ENCODE results near the gene RNF227. TPM values are rescaled to one million over a fixed set of nuclear protein-coding genes. Genes with fewer than 3 reads are reported as not detected.

The RNF227 gene
- 2.5 TPM for total RNA-seq
- 2.5 TPM for polyA plus RNA-seq (ENCODE audit: insufficient read depth, low read depth, low replicate concordance)
- long read RNA-seq, donor 1, partial matches to known transcripts = 0 of 2 reads
- long read RNA-seq, donor 1, other reads (novel, unspliced or antisense) = 0 of 2 reads
- long read RNA-seq, donor 2, partial matches to known transcripts = 0 of 6 reads
- long read RNA-seq, donor 2, other reads (novel, unspliced or antisense) = 0 of 6 reads
- long read RNA-seq, donor 3, partial matches to known transcripts = 0 of 6 reads
- long read RNA-seq, donor 3, other reads (novel, unspliced or antisense) = 0 of 6 reads
- long read RNA-seq, donor 4, transcript RNF227-202 (1 exons, 2,618 nt) = major isoform, 7 of 8 reads
- long read RNA-seq, donor 4, partial matches to known transcripts = 0 of 8 reads
- long read RNA-seq, donor 4, other reads (novel, unspliced or antisense) = 0 of 8 reads
- long read RNA-seq, donor 5 = 0 reads
- long read RNA-seq, donor 6, partial matches to known transcripts = 0 of 1 reads
- long read RNA-seq, donor 6, other reads (novel, unspliced or antisense) = 0 of 1 reads
- long read RNA-seq, donor 7, partial matches to known transcripts = 0 of 4 reads
- long read RNA-seq, donor 7, other reads (novel, unspliced or antisense) = 0 of 4 reads
- long read RNA-seq, donor 8, transcript RNF227-202 (1 exons, 2,618 nt) = major isoform, 5 of 6 reads
- long read RNA-seq, donor 8, partial matches to known transcripts = 0 of 6 reads
- long read RNA-seq, donor 8, other reads (novel, unspliced or antisense) = 0 of 6 reads
- long read RNA-seq, donor 9, partial matches to known transcripts = 0 of 1 reads
- long read RNA-seq, donor 9, other reads (novel, unspliced or antisense) = 0 of 1 reads
- long read RNA-seq, donor 10, transcript RNF227-202 (1 exons, 2,618 nt) = major isoform, 5 of 5 reads
- long read RNA-seq, donor 10, partial matches to known transcripts = 0 of 5 reads
- long read RNA-seq, donor 10, other reads (novel, unspliced or antisense) = 0 of 5 reads

GRCh38 chr17:7915611-7916384 is at the start of gene RNF227:
RNF227 (minus strand) TSS chr17:7916289; CDS start chr17:7916195, 94 bp downstream.
- H3K4me3 ChIP-seq (ENCODE audit: low read length in 3 of 3) = peak within 1 kb of the TSS; percentile 65 to 87 (median 73)
- H3K9ac ChIP-seq (ENCODE audit: low read length in 3 of 3) = peak within 1 kb of the TSS; percentile 32 to 74 (median 59)
- H3K36me3 ChIP-seq (ENCODE audit: control insufficient read depth in 2 of 3, insufficient read depth in 3 of 3, low read length in 3 of 3) = no peaks in the 10 kb centered on the region
- no peaks in the 10 kb centered on the region for H3K9me3 ChIP-seq (ENCODE audit: control insufficient read depth in 2 of 3, insufficient read depth in 1 of 3, low read length in 3 of 3)
- FAIRE-seq (no peak), DNase-seq (peak; percentile 97 to 99 (median 97))
- TF ChIP-seq CTCF (IDR thresholded peaks at IDR 0.05; ENCODE audit: borderline replicate concordance, extremely low read depth, insufficient read depth) = no peak
- peak within 1 kb of the TSS; percentile 91 to 94 for H3K27ac ChIP-seq (ENCODE audit: low read depth in 2 of 2, low read length in 2 of 2)
- H3K27me3 ChIP-seq (ENCODE audit: control insufficient read depth, insufficient read depth, low read length) = no peaks in the 10 kb centered on the region
- intact Hi-C loops (cut with DNase I) = no loop called here
- peaks cover 0 to 15% (median 7%) of the 10 kb centered on the region in 3 donors for H3K4me1 ChIP-seq (ENCODE audit: control insufficient read depth in 2 of 3, insufficient read depth in 2 of 3, low read depth in 1 of 3, low read length in 3 of 3)

- Histone ChIP-seq H3K4me3 (ENCODE audit: low read length in 3 of 3) (no peak overlapping the region), H3K27me3 (ENCODE audit: control insufficient read depth, insufficient read depth, low read length) (no peaks in the 10 kb centered on the region), H3K9me3 (ENCODE audit: control insufficient read depth in 2 of 3, insufficient read depth in 1 of 3, low read length in 3 of 3) (no peaks in the 10 kb centered on the region), H3K4me1 (ENCODE audit: control insufficient read depth in 2 of 3, insufficient read depth in 2 of 3, low read depth in 1 of 3, low read length in 3 of 3) (no peaks in the 10 kb centered on the region), H3K36me3 (ENCODE audit: control insufficient read depth in 2 of 3, insufficient read depth in 3 of 3, low read length in 3 of 3) (no peaks in the 10 kb centered on the region), H3K27ac (ENCODE audit: low read depth in 2 of 2, low read length in 2 of 2) (no peak overlapping the region), H3K9ac (ENCODE audit: low read length in 3 of 3) (no peak overlapping the region)
- DNase-seq (no peak), FAIRE-seq (no peak)
- intact Hi-C loops (cut with DNase I) = no loop called here
- TF ChIP-seq CTCF (IDR thresholded peaks at IDR 0.05; ENCODE audit: borderline replicate concordance, extremely low read depth, insufficient read depth) = no peak
These were observed 45.3 kb upstream of the RNF227 start for GRCh38 chr17:7961421-7961820.

GRCh38 chr17:7959503-7960253 is 43.6 kb upstream of the RNF227 start:
- no peaks in the 10 kb centered on the region for H3K27me3 ChIP-seq (ENCODE audit: control insufficient read depth, insufficient read depth, low read length)
- H3K9ac ChIP-seq (ENCODE audit: low read length in 3 of 3) = no peak overlapping the region
- no peak overlapping the region for H3K27ac ChIP-seq (ENCODE audit: low read depth in 2 of 2, low read length in 2 of 2)
- intact Hi-C loops (cut with DNase I) = no loop called here
- no peak overlapping the region for H3K4me3 ChIP-seq (ENCODE audit: low read length in 3 of 3)
- no peak for FAIRE-seq
- no peak for TF ChIP-seq CTCF (IDR thresholded peaks at IDR 0.05; ENCODE audit: borderline replicate concordance, extremely low read depth, insufficient read depth)
- DNase-seq = no peak
- H3K4me1 ChIP-seq (ENCODE audit: control insufficient read depth in 2 of 3, insufficient read depth in 2 of 3, low read depth in 1 of 3, low read length in 3 of 3) = no peaks in the 10 kb centered on the region
- no peaks in the 10 kb centered on the region for H3K36me3 ChIP-seq (ENCODE audit: control insufficient read depth in 2 of 3, insufficient read depth in 3 of 3, low read length in 3 of 3)
- no peaks in the 10 kb centered on the region for H3K9me3 ChIP-seq (ENCODE audit: control insufficient read depth in 2 of 3, insufficient read depth in 1 of 3, low read length in 3 of 3)

All from kidney (tissue), 22 donors.